ENCODE measurements around the gene MRPL33.

The MRPL33 gene

DNA sequence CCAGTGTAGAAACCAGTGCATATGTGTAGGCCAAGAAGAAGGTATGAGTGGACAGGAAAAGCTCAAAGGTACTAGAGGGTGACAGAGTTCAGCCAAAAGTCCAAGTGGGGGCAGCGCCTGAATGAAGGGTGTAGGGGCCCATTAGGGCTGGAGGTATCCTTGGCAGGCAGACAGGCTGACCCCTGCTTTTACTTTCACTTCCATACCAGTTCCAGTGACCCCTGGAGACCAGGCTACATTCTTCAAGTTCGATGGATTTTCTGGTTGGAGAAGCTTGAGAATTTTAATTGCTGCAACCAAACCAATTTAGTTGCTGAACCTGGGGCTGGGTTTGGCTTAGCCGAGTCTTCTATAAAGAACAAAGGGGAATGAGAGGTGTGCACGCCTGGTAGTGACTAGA lies 42.3 kb upstream of the MRPL33 start:
- TF ChIP-seq EP300 (IDR thresholded peaks at IDR 0.05; ENCODE audit: borderline replicate concordance) (no peak), RAD21 (IDR thresholded peaks at IDR 0.05; ENCODE audit: low read depth) (no peak), FOXM1 (IDR thresholded peaks at IDR 0.05; ENCODE audit: borderline replicate concordance, low read depth) (no peak), TAF1 (IDR thresholded peaks at IDR 0.05; ENCODE audit: low read depth) (no peak), REST (IDR thresholded peaks at IDR 0.05; ENCODE audit: low read depth) (no peak), CEBPB (IDR thresholded peaks at IDR 0.05) (no peak), YY1 (IDR thresholded peaks at IDR 0.05; ENCODE audit: low read depth) (no peak), EGR1 (IDR thresholded peaks at IDR 0.05) (no peak), ZBTB7A (IDR thresholded peaks at IDR 0.05; ENCODE audit: low read depth) (no peak), CREB1 (IDR thresholded peaks at IDR 0.05; ENCODE audit: low read depth) (no peak), TCF12 (IDR thresholded peaks at IDR 0.05; ENCODE audit: low read depth) (no peak), TEAD4 (IDR thresholded peaks at IDR 0.05) (no peak), NFIC (IDR thresholded peaks at IDR 0.05) (no peak)
- TF ChIP-seq, protein P1, sequence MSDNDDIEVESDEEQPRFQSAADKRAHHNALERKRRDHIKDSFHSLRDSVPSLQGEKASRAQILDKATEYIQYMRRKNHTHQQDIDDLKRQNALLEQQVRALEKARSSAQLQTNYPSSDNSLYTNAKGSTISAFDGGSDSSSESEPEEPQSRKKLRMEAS (IDR thresholded peaks at IDR 0.05): no peak
- TF ChIP-seq, protein P2, sequence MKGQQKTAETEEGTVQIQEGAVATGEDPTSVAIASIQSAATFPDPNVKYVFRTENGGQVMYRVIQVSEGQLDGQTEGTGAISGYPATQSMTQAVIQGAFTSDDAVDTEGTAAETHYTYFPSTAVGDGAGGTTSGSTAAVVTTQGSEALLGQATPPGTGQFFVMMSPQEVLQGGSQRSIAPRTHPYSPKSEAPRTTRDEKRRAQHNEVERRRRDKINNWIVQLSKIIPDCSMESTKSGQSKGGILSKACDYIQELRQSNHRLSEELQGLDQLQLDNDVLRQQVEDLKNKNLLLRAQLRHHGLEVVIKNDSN (IDR thresholded peaks at IDR 0.05): no peak

- TF ChIP-seq CREB1 (IDR thresholded peaks at IDR 0.05; ENCODE audit: low read depth) (no peak), TAF1 (IDR thresholded peaks at IDR 0.05; ENCODE audit: low read depth) (no peak), NFIC (IDR thresholded peaks at IDR 0.05) (no peak), CEBPB (IDR thresholded peaks at IDR 0.05) (no peak), RAD21 (IDR thresholded peaks at IDR 0.05; ENCODE audit: low read depth) (no peak), EP300 (IDR thresholded peaks at IDR 0.05; ENCODE audit: borderline replicate concordance) (no peak), REST (IDR thresholded peaks at IDR 0.05; ENCODE audit: low read depth) (no peak), EGR1 (IDR thresholded peaks at IDR 0.05) (no peak), TEAD4 (IDR thresholded peaks at IDR 0.05) (no peak), YY1 (IDR thresholded peaks at IDR 0.05; ENCODE audit: low read depth) (no peak), FOXM1 (IDR thresholded peaks at IDR 0.05; ENCODE audit: borderline replicate concordance, low read depth) (no peak), ZBTB7A (IDR thresholded peaks at IDR 0.05; ENCODE audit: low read depth) (no peak), TCF12 (IDR thresholded peaks at IDR 0.05; ENCODE audit: low read depth) (no peak)
- TF ChIP-seq, protein P1 (IDR thresholded peaks at IDR 0.05): no peak
- TF ChIP-seq, protein P2 (IDR thresholded peaks at IDR 0.05): no peak
Measured at GRCh38 chr2:27729614-27730013, 41.9 kb upstream of the MRPL33 start.

DNA sequence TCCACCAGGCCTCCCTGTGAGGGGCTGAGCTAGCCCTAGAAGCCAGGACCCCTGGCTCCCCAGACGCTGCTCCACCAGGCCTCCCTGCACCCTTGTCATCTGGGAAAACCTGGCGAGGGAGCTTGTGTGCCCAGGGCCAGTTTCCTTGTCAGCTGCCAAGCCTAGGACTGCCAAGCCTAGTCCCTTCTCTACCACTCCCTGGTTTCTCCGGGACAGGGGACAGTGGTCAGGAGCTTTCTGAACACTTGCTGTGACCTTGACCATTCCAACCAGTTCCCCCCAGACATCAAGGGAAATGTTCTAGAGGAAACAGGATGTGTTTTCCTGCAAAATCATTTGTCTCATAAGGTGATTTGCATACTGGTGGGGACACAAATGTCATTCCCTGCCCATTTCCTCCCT lies 41.3 kb upstream of the MRPL33 start:
- TF ChIP-seq, protein P1 (IDR thresholded peaks at IDR 0.05): no peak
- TF ChIP-seq FOXM1 (IDR thresholded peaks at IDR 0.05; ENCODE audit: borderline replicate concordance, low read depth) (no peak), NFIC (IDR thresholded peaks at IDR 0.05) (no peak), YY1 (IDR thresholded peaks at IDR 0.05; ENCODE audit: low read depth) (no peak), TEAD4 (IDR thresholded peaks at IDR 0.05) (no peak), CEBPB (IDR thresholded peaks at IDR 0.05) (no peak), REST (IDR thresholded peaks at IDR 0.05; ENCODE audit: low read depth) (no peak), CREB1 (IDR thresholded peaks at IDR 0.05; ENCODE audit: low read depth) (no peak), RAD21 (IDR thresholded peaks at IDR 0.05; ENCODE audit: low read depth) (no peak), TAF1 (IDR thresholded peaks at IDR 0.05; ENCODE audit: low read depth) (no peak), EP300 (IDR thresholded peaks at IDR 0.05; ENCODE audit: borderline replicate concordance) (no peak), ZBTB7A (IDR thresholded peaks at IDR 0.05; ENCODE audit: low read depth) (no peak)
- TF ChIP-seq, protein P2 (IDR thresholded peaks at IDR 0.05): no peak

Measured in Ishikawa (cell line).